Gastroesophageal sphincter (tissue), 3 donors: Measurements from ENCODE around the gene IQGAP2.

Source experiments
- CTCF ChIP-seq, 4 experiments: fragments of 200-600 bp in 2 of 4; fragments of 450-650 bp in 2 of 4; sonication (generic) in 1 of 4; IDR thresholded peaks; one replicate each; pipeline ENCODE4 v1.5.1; 2017 to 2019; ENCODE audit warnings: antibody characterized with exemption in 4 of 4, mild to moderate bottlenecking in 2 of 4, moderate library complexity in 2 of 4
- POLR2AphosphoS5 ChIP-seq: sonication (generic); formaldehyde crosslinking; IDR thresholded peaks from one replicate; pipeline ENCODE4 v1.6.1; 2017; ENCODE audit warnings: antibody characterized with exemption

GRCh38 chr5:76545184-76545583 lies 142.1 kb downstream of the IQGAP2 start:
- TF ChIP-seq CTCF (IDR thresholded peaks at IDR 0.05) (no peak), POLR2AphosphoS5 (no peak)
